Fibroblast of mammary gland (primary cell): ENCODE measurements around the gene OR2L5.

Source experiments
- DNase-seq: peaks from one replicate; pipeline ENCODE4 v3.0.0-alpha.2; 2010; ENCODE audit warnings: low read depth
- H3K4me3 ChIP-seq: 2 replicates; pipeline ENCODE4 v1.5.1; 2011; ENCODE audit warnings: low read depth, mild to moderate bottlenecking, low read length, moderate library complexity; ENCODE audit not compliant: control insufficient read depth
- CTCF ChIP-seq: conservative IDR thresholded peaks from 2 replicates; pipeline ENCODE4 v1.5.1; 2011; ENCODE audit warnings: low read depth, low read length, inconsistent platforms; ENCODE audit not compliant: control insufficient read depth, insufficient read depth

OR2L5 gene

GRCh38 chr1:248054671-248055070, 41.2 kb downstream of the OR2L5 start:
- no peak for TF ChIP-seq CTCF
- DNase-seq: no peak
- H3K4me3 ChIP-seq: no peak overlapping the region

- DNase-seq: no peak
- no peak for TF ChIP-seq CTCF
These were observed 41.8 kb downstream of the OR2L5 start for GRCh38 chr1:248055261-248055660.

GRCh38 chr1:248065071-248065470, 51.6 kb downstream of the OR2L5 start:
- DNase-seq: no peak
- TF ChIP-seq CTCF: no peak
- no peak overlapping the region for H3K4me3 ChIP-seq

More at GRCh38 chr1:248055261-248055660, 41.8 kb downstream of the OR2L5 start:
- no peak overlapping the region for H3K4me3 ChIP-seq

- no peak for TF ChIP-seq CTCF
- DNase-seq: no peak
- H3K4me3 ChIP-seq: no peak overlapping the region
These were observed 52.1 kb downstream of the OR2L5 start for GRCh38 chr1:248065604-248066003.
